GM18870 (cell line): ENCODE data around the gene NTN4.
"Not testable (repeated sequence)": the region's sequence is repeated elsewhere in the genome, so short reads cannot be mapped to it uniquely, and the experiment has no call there.

Source experiments
- ATAC-seq: cut with Tn5 transposase; IDR thresholded peaks from one replicate; pipeline ENCODE4 v1.9.1; 2021; ENCODE audit warnings: moderate library complexity; ENCODE audit not compliant: unreplicated experiment

Gene NTN4

GRCh38 chr12:95790033-95790916 lies at the start of gene NTN4:
Gene NTN4, minus strand, starts transcription at chr12:95790764. Its CDS starts 455 bp downstream, at chr12:95790309.
- no peak for ATAC-seq

GRCh38 chr12:95838125-95838524 lies 47.6 kb upstream of the NTN4 start:
- no peak for ATAC-seq

DNA sequence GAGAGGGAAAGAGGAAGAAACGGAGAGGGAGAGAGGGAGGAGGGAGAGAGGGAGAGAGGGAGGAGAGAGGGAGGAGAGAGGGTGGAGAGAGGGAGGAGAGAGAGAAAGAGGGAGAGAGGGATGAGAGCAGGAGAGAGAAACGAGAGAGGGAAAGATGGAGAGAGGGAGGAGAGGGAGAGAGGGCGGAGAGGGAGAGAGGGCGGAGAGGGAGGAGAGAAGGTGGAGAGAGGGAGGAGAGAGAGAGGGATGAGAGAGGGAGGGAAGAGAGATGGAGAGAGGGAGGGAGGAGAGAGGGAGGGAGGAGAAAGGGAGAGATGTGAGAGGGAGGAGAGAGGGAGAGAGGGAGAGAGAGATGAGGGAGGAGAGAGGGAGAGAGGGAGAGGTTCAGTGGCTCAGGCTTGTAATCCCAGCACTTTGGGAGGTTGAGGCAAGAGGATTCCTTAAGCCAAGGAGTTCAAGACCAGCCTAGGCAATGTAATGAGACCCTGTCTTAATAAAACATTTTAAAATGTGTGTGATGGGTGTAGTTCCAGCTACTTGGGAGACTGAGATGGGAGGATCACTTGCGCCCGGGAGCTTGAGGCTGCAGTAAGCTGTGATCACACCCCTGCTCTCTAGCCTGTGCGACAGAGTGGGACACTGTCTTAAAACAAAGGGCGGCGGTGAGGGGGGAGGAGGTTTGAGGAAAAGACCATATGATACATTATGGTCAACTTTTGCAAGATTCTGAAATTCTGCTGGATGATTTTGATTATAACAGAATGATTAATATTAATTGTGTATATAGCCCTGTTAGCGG lies 46.9 kb upstream of the NTN4 start:
- no peak for ATAC-seq

DNA sequence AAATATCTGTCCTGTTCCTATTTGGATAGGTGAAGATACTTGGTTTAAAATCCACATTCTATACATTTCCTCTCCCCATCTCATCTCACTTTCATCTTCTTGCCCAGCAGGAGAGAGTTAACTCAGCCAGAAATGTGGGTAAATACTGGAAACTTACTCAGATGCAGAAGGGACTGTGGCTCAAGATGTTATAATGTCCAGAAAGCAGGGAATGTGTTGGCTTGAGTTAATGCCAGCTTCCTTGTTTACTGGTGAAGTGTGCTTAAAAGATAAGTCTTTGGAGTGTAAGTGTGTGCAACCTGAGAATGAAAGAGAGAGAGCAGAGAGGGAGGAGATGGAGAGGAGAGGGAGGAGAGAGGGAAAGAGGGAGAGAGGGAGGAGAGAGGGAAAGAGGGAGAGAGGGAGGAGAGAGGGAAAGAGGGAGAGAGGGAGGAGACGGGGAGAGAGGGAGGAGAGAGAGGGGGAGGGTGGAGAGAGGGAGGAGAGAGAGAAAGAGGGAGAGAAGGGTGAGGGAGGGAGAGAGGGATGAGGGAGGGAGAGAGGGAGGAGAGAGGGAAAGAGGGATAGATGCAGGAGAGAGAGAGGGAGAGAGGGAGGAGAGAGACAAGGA lies 46.2 kb upstream of the NTN4 start:
- ATAC-seq, result no peak

- no peak for ATAC-seq
Measured at GRCh38 chr12:95836185-95836609, 45.6 kb upstream of the NTN4 start.

DNA sequence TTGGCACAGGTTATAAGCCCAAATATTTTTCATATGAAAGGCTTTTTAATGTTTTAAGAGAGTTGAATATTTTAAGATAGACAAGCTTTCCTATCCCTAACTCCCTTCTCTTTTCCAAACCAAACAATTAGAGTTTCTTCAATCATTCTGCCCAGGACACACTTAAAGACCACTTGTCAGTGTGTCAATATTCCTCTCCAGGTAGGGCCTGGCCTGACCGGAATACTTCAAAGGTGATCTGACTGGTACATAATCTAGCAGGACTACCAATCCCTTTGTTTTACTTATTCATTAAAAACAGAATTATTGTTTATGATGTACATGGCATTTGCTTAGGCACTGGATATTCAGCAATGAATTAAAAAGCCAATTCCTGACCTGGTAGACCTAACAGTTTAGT lies 44.0 kb upstream of the NTN4 start:
- no peak for ATAC-seq

- no peak for ATAC-seq
Measured at GRCh38 chr12:95830335-95831089, 39.9 kb upstream of the NTN4 start.

GRCh38 chr12:95829395-95829794 lies 38.8 kb upstream of the NTN4 start:
- no peak for ATAC-seq

DNA sequence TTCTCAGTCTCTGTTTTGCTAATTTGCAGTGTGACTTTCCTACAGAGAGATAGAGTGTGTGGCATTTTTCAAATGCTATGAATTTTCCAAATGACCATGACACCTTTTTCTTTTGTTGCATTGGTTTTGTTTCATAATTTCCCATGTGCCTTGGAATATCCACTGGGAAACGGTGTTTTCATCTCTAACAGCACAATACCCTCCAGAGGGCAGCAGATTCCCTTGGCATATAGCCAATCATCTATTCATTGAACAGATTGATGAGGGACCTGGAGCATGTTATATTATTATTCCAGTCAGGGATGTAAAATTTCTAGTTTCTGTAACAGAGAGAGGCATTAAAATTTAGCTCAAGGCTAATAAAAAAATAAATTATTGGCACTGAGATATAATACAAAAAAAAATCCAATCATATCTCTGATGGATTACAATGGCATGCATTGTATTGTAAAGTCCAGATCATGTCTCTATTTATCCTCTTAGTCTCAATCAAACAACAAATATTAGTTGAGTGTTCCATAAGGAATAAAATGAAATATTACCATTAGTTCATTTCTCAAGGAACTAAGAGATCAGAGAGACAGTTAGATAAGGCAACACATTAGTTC lies 29.6 kb upstream of the NTN4 start:
- no peak for ATAC-seq

- ATAC-seq, result no peak
Measured at GRCh38 chr12:95815632-95816212, 25.2 kb upstream of the NTN4 start.

- ATAC-seq, result not testable (repeated sequence)
Measured at GRCh38 chr12:95812155-95812554, 21.6 kb upstream of the NTN4 start.

- no peak for ATAC-seq
Measured at GRCh38 chr12:95810411-95810810, 19.8 kb upstream of the NTN4 start.

GRCh38 chr12:95809000-95809680 lies 18.6 kb upstream of the NTN4 start:
- ATAC-seq, result no peak

DNA sequence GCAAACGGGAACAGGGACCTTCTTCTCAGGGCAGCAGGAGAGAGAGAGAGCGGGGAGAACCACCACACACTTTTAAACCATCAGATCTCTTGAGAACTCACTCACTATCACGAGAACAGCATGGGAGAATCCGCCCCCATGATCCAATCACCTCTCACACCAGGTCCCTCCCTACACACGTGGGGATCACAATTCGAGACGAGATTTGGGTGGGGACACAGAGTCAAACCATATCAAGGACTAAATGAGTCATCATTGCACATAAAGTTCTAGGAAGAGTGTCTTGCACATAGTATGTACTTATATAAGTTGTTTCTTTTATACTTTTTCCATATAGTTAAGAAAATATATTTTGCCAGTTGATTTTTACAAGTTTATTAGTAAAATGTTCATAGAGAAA lies 17.6 kb upstream of the NTN4 start:
- ATAC-seq, result no peak

DNA sequence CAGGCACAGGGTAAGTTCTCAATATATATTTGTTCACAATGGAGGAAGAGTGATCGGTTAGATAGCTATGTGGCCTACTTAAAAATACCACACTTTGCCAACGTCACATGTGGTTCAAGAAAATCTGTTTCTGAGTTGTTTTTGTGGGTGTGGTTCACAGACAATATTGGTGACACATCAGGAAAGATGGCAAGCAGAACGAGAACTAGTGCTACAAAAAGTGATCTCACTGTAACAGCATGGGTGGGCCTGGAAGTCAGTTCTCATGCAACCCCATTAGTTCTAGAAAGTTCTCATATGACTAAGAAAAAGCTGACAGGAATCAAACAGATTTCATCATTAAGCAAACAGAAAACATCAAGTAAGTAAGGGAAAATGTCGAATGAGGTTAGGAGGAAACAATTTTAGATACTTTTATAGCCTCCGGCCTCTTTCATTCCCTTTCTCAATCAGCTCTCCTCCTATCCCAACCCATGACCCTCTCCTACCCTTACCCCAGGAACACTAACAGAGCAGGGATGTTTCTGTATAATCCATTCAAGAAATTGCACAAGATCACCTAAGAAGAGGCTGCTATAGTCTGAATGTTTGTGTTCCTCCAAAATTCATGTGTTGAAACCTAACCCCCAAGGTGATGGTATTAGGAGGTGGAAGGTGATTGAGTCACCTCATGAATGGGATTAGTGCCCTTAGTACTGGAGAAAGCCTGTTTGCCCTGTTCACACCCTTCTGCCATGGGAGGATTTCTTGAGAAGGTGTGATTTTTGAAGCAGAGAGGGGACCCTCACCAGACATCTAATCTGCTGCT lies 15.5 kb upstream of the NTN4 start:
- no peak for ATAC-seq

DNA sequence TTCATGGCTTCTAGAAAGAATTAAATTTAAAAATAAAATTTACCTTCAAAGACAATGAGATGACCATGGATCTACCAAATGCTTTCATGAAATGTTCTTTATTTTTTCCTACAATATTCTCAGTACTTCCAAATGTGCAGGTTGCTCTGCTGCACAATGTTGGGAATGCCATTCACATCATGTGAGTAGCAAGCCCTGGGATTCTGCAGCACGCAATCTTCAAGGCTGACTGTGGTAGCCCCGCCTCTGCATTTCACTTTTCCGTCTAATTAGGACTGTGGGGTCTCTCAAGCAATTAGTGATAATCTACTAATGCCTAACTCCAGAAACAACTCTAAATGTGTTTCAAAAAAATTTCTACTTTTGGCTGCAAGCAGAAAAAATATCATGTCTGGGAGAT lies 13.7 kb upstream of the NTN4 start:
- no peak for ATAC-seq

DNA sequence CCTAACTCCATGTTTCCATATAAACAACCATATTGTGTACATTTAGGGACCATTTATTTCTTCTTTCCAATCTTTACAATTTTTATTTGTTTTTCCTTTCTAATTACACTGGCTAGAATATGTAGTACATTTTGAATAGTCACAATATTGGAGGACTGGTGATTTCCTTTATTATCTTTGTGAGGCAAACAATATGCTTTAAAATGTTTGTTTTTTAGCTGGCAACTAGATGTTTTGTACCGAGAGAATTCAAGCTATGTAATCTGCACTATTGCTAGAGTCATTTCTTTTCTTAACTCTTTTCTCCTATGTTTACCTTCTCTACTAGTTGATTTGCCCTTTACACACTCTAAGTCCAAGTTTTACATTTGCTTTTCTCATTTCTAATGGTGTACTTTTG lies 13.3 kb upstream of the NTN4 start:
- no peak for ATAC-seq

GRCh38 chr12:95802482-95803270 lies 12.1 kb upstream of the NTN4 start:
- ATAC-seq, result no peak
